Spleen (tissue), 11 donors: ENCODE results near the gene PIP4K2B. TPM values are rescaled to one million over a fixed set of nuclear protein-coding genes. Genes with fewer than 3 reads are reported as not detected.
A peak's percentile ranks its signal among the peaks of the same experiment; 100 is the strongest.

Source experiments
- DNase-seq: peaks from one replicate; pipeline ENCODE4 v3.0.0-alpha.2; 2020
- H3K27ac ChIP-seq, 8 donors: fragments of 200-600 bp; sonication (generic) in 7 of 8; 1 replicate in 4 of 8; 2 replicates in 4 of 8; pipeline versions ENCODE4 v1.5.0 to v1.8.0; 2016 to 2021; ENCODE audit warnings: inconsistent platforms in 4 of 8, mild to moderate bottlenecking in 4 of 8, moderate library complexity in 1 of 8
- H3K27me3 ChIP-seq, 7 donors: fragments of 200-600 bp; sonication (generic) in 6 of 7; replicated peaks in 1 of 7; 1 replicate in 4 of 7; 2 replicates in 3 of 7; pipeline versions ENCODE4 v1.5.0 to v1.8.0; 2016 to 2021; ENCODE audit warnings: inconsistent platforms in 3 of 7, mild to moderate bottlenecking in 1 of 7
- H3K36me3 ChIP-seq, 6 donors: fragments of 200-600 bp; sonication (generic) in 5 of 6; 1 replicate in 4 of 6; 2 replicates in 2 of 6; pipeline versions ENCODE4 v1.5.0 to v1.8.0; 2016 to 2021; ENCODE audit warnings: inconsistent platforms in 2 of 6
- H3K4me1 ChIP-seq, 6 donors: fragments of 200-600 bp; sonication (generic) in 5 of 6; 1 replicate in 3 of 6; 2 replicates in 3 of 6; pipeline versions ENCODE4 v1.5.0 to v1.8.0; 2016 to 2021; ENCODE audit warnings: inconsistent platforms in 3 of 6
- H3K4me3 ChIP-seq, 8 donors: fragments of 200-600 bp; sonication (generic) in 7 of 8; 1 replicate in 4 of 8; 2 replicates in 4 of 8; pipeline versions ENCODE4 v1.5.0 to v1.8.0; 2016 to 2021; ENCODE audit warnings: inconsistent platforms in 4 of 8, mild to moderate bottlenecking in 4 of 8, moderate library complexity in 2 of 8
- H3K9me3 ChIP-seq, 8 donors: fragments of 200-600 bp; sonication (generic) in 7 of 8; 1 replicate in 4 of 8; 2 replicates in 4 of 8; pipeline versions ENCODE4 v1.5.0 to v1.8.0; 2016 to 2021; ENCODE audit warnings: inconsistent platforms in 4 of 8
- CTCF ChIP-seq, 11 experiments: fragments of 200-600 bp in 7 of 11; fragments of 450-650 bp in 4 of 11; sonication (generic) in 4 of 11; IDR thresholded peaks in 8 of 11; conservative IDR thresholded peaks in 3 of 11; 1 replicate in 7 of 11; 2 replicates in 4 of 11; pipeline versions ENCODE4 v1.4.0 to v1.8.0; 2016 to 2021; ENCODE audit warnings: antibody characterized with exemption in 11 of 11, inconsistent platforms in 4 of 11, mild to moderate bottlenecking in 1 of 11
- POLR2A ChIP-seq, 3 donors: fragments of 450-650 bp; IDR thresholded peaks; one replicate each; pipeline ENCODE4 v1.5.1; 2017; ENCODE audit warnings: antibody characterized with exemption in 3 of 3, mild to moderate bottlenecking in 1 of 3
- POLR2AphosphoS5 ChIP-seq, 3 donors: sonication (generic); formaldehyde crosslinking; IDR thresholded peaks; one replicate each; pipeline ENCODE4 v1.5.1; 2017; ENCODE audit warnings: antibody characterized with exemption in 3 of 3
- WGBS, 5 donors: extraction: QIAGEN DNeasy Blood & Tissue Kit in 3 of 5; methylation state at CpG; one replicate each; pipeline versions ENCODE4 v1.1.5 to v1.1.7; 2013 to 2018; 5-methylcytosine and 5-hydroxymethylcytosine counted together
- intact Hi-C: fragments of 100-400 bp; cut with DNase I; formaldehyde crosslinking; loops from one replicate; pipeline ENCODE4 v1.15.0; 2023; ENCODE audit warnings: low total_unique reads
- polyA plus RNA-seq, 3 donors: library from polyadenylated mRNA; stranded (reverse); fragments of 200-250 nt; gene quantifications; one replicate each; pipeline ENCODE4 v1.2.1, GENCODE V29; 2013
- total RNA-seq, 7 donors: library from RNA; depleted of rRNA in 3 of 7; stranded (reverse); fragments of >200 nt in 3 of 7; fragmentation: NEBNext Ultra II Directional in 4 of 7; extraction: Animal tissue kit (Norgen Biotek cat#: 25700) in 4 of 7; gene quantifications; one replicate each; pipeline versions ENCODE4 v1.1.0 to v1.2.1, GENCODE V29; 2016 to 2021
- donor health status: healthy with polysubstance abuse.
- donor health status: DM: no; HTN: no; CAD: no; lungs with moderate emphysema.
- donor health status: DM: no; HTN: no; CAD: no.
- donor health status: Bipolar disorder and iron deficiency.
- donor health status: healthy.
- donor health status: DM: no; HTN: no; CAD: no.
- donor health status: DM: yes; HTN: yes; CAD: no.

Gene PIP4K2B
- total and polyA plus RNA-seq, 10 donors, result 11.4 to 48.4 (median 37.3) TPM

GRCh38 chr17:38747463-38748148 lies 51.8 kb downstream of the PIP4K2B start:
- no peak for DNase-seq
- Histone ChIP-seq H3K9me3 (no peaks in the 10 kb centered on the region), H3K27me3 (peaks cover 0 to 79% (median 41%) of the 10 kb centered on the region in 7 donors), H3K4me3 (peak overlapping the region; percentile 54 to 86 (median 58)), H3K4me1 (peaks cover 43 to 93% (median 72%) of the 10 kb centered on the region in 6 donors), H3K27ac (peak overlapping the region; percentile 67 to 96 (median 92)), H3K36me3 (no peaks in the 10 kb centered on the region)
- intact Hi-C loops, result no loop called here
- WGBS, 5 donors, result 1 to 3% (median 1%) methylated on average over 37 to 64 of the region's 64 CpGs
- TF ChIP-seq POLR2A (IDR thresholded peaks at IDR 0.05), result no peak
- peak in 1 of 11 experiments; percentile 15 for TF ChIP-seq CTCF (IDR thresholded peaks at IDR 0.05 in 8 of 11, conservative IDR thresholded peaks at IDR 0.05 in 3 of 11)
- TF ChIP-seq POLR2AphosphoS5 (IDR thresholded peaks at IDR 0.05), result peak in 1 of 3 donors; percentile 32

DNA sequence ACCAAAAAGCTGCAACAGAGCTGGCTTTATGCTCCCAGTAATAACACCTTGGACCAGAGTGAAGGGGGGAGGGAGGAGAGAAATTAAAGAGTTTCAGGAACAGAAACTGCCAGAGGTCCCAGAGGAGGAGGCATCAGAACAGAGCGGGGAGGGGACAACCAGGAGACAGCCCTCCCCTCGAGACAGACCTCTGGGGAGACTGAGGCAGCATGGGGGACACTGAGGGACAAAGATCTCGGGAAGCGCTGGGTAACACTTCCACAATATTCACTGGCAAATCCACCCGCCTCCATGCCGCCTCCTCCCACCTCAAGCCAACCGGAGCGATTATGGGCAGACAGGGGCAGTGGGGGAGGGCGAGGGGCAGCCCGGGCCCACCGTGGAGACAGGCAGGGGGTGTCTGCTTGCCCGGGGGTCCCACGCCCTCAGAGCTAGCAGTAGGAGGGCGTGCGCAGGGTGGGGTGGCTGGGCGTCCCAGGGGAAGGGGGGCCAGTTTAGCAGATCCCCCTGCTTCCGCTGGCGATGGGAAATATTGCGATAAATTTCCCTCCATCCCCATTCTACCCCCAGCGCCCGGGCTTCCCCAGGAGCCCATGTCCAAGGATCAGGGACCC lies 52.4 kb downstream of the PIP4K2B start:
- Histone ChIP-seq H3K27me3 (peaks cover 0 to 79% (median 41%) of the 10 kb centered on the region in 7 donors), H3K9me3 (no peaks in the 10 kb centered on the region), H3K27ac (peak overlapping the region in 5 of 8 donors; percentile 91 to 96 (median 93)), H3K4me3 (peak overlapping the region; percentile 54 to 86 (median 58)), H3K36me3 (no peaks in the 10 kb centered on the region), H3K4me1 (peaks cover 45 to 96% (median 72%) of the 10 kb centered on the region in 6 donors)
- TF ChIP-seq CTCF (IDR thresholded peaks at IDR 0.05 in 8 of 11, conservative IDR thresholded peaks at IDR 0.05 in 3 of 11), result no peak
- TF ChIP-seq POLR2AphosphoS5 (IDR thresholded peaks at IDR 0.05), result no peak
- no peak for TF ChIP-seq POLR2A (IDR thresholded peaks at IDR 0.05)
- WGBS, 5 donors, result 7 to 12% (median 8%) methylated on average over 10 to 21 of the region's 21 CpGs
- no peak for DNase-seq
- intact Hi-C loops, result no loop called here

- H3K4me1 ChIP-seq, result peaks cover 42 to 96% (median 68%) of the 10 kb centered on the region in 6 donors
- H3K36me3 ChIP-seq, result no peaks in the 10 kb centered on the region
- H3K4me3 ChIP-seq, result peak overlapping the region in 7 of 8 donors; percentile 54 to 86 (median 58)
- DNase-seq, result no peak
- peak overlapping the region in 4 of 8 donors; percentile 91 to 96 (median 93) for H3K27ac ChIP-seq
- 62 to 68% (median 65%) methylated on average over 8 of the region's 8 CpGs for WGBS, 5 donors
- peaks cover 0 to 76% (median 41%) of the 10 kb centered on the region in 7 donors for H3K27me3 ChIP-seq
- H3K9me3 ChIP-seq, result no peaks in the 10 kb centered on the region
- intact Hi-C loops, result no loop called here
- TF ChIP-seq CTCF (IDR thresholded peaks at IDR 0.05 in 8 of 11, conservative IDR thresholded peaks at IDR 0.05 in 3 of 11) (no peak), POLR2AphosphoS5 (IDR thresholded peaks at IDR 0.05) (no peak), POLR2A (IDR thresholded peaks at IDR 0.05) (no peak)
Measured at GRCh38 chr17:38746004-38746848, 53.1 kb downstream of the PIP4K2B start.
